H1 (cell line): ENCODE measurements around the gene PRICKLE2. TPM values are rescaled to one million over a fixed set of nuclear protein-coding genes. Genes with fewer than 3 reads are reported as not detected.

Source experiments
- CTCF ChIA-PET: fragments of 300-600 bp; sonication (Branson Sonifier 250); formaldehyde crosslinking; loops from one replicate; lab custom pipeline; 2021; ENCODE audit not compliant: partially characterized antibody; lab: Charles Lee
- POLR2A ChIA-PET: fragments of 300-600 bp; sonication (Branson Sonifier 250); formaldehyde crosslinking; loops from one replicate; lab custom pipeline; 2021; ENCODE audit warnings: inconsistent platforms; ENCODE audit not compliant: partially characterized antibody; lab: Charles Lee
- DNase-seq, 2 experiments: peaks; one replicate each; pipeline versions ENCODE4 v3.0.0 to v3.0.0-alpha.2; 2010 to 2022; ENCODE audit warnings: low spot score in 2 of 2, low read depth in 1 of 2, mixed read lengths in 1 of 2
- FAIRE-seq: peaks from 2 replicates; lab custom pipeline; 2011; peaks lifted over from hg19 to GRCh38; lab: Jason Lieb, UNC
- H2AFZ ChIP-seq: 2 replicates; pipeline ENCODE4 v1.8.1; 2012; ENCODE audit warnings: low read length, inconsistent platforms
- H2AK5ac ChIP-seq: 2 replicates; pipeline ENCODE4 v1.6.1; 2013; ENCODE audit warnings: low read depth, low read length
- H2BK120ac ChIP-seq: replicated peaks from 2 replicates; pipeline ENCODE3; 2013; ENCODE audit warnings: low read depth, low read length, inconsistent platforms
- H2BK12ac ChIP-seq: 2 replicates; pipeline ENCODE4 v1.6.1; 2013; ENCODE audit warnings: low read depth, low read length
- H2BK15ac ChIP-seq: 2 replicates; pipeline ENCODE4 v1.6.1; 2013; ENCODE audit warnings: low read length
- H2BK20ac ChIP-seq: 2 replicates; pipeline ENCODE4 v1.6.1; 2013; ENCODE audit warnings: low read length
- H2BK5ac ChIP-seq: 2 replicates; pipeline ENCODE4 v1.6.1; 2013; ENCODE audit warnings: low read depth, low read length
- H3K14ac ChIP-seq: 2 replicates; pipeline ENCODE4 v1.6.1; 2013; ENCODE audit warnings: inconsistent platforms; ENCODE audit not compliant: insufficient read length
- H3K18ac ChIP-seq: 2 replicates; pipeline ENCODE4 v1.6.1; 2013; ENCODE audit warnings: low read length; ENCODE audit errors: extremely low read depth
- H3K23ac ChIP-seq: 2 replicates; pipeline ENCODE4 v1.6.1; 2013; ENCODE audit warnings: inconsistent platforms; ENCODE audit not compliant: insufficient read length
- H3K23me2 ChIP-seq: 2 replicates; pipeline ENCODE4 v1.6.1; 2013; ENCODE audit warnings: low read depth, low read length
- H3K27ac ChIP-seq: 2 replicates; pipeline ENCODE4 v1.6.1; 2011; ENCODE audit warnings: low read depth, low read length, inconsistent platforms
- H3K27me3 ChIP-seq, 4 experiments: replicated peaks in 1 of 4; 1 replicate in 1 of 4; 2 replicates in 3 of 4; pipeline versions ENCODE4 v1.6.1 to v1.8.1; 2011 to 2013; ENCODE audit warnings: low read length in 3 of 4, mild to moderate bottlenecking in 3 of 4, inconsistent platforms in 2 of 4, mixed read lengths in 2 of 4, moderate library complexity in 1 of 4; ENCODE audit not compliant: control insufficient read depth in 3 of 4, insufficient read depth in 3 of 4; ENCODE audit errors: extremely low read depth in 1 of 4
- H3K36me3 ChIP-seq, 4 experiments: 2 replicates each; pipeline versions ENCODE4 v1.6.1 to v1.8.1; 2011 to 2013; ENCODE audit warnings: mild to moderate bottlenecking in 4 of 4, low read length in 3 of 4, moderate library complexity in 2 of 4, control low read depth in 1 of 4, inconsistent platforms in 1 of 4; ENCODE audit not compliant: insufficient read depth in 4 of 4, control insufficient read depth in 2 of 4
- H3K4ac ChIP-seq: replicated peaks from 2 replicates; pipeline ENCODE3; 2013; ENCODE audit warnings: low read length, low read depth, mixed read lengths, inconsistent platforms; ENCODE audit not compliant: insufficient read length
- H3K4me1 ChIP-seq, 4 experiments: replicated peaks in 1 of 4; 1 replicate in 1 of 4; 2 replicates in 3 of 4; pipeline versions ENCODE4 v1.6.1 to v1.8.1; 2011 to 2013; ENCODE audit warnings: low read length in 3 of 4, inconsistent platforms in 2 of 4, mixed read lengths in 1 of 4; ENCODE audit not compliant: insufficient read depth in 4 of 4, control insufficient read depth in 3 of 4
- H3K4me2 ChIP-seq, 2 experiments: 2 replicates each; pipeline versions ENCODE4 v1.6.1 to v1.8.1; 2011 to 2013; ENCODE audit warnings: low read depth in 2 of 2, low read length in 2 of 2, control low read depth in 1 of 2, inconsistent platforms in 1 of 2, mild to moderate bottlenecking in 1 of 2; ENCODE audit not compliant: insufficient read depth in 1 of 2
- H3K4me3 ChIP-seq, 4 experiments: fragments of 200-600, 300-600 bp in 1 of 4; sonication (generic), shearing (Covaris generic), sonication (Bioruptor Twin) in 1 of 4; 2 replicates each; pipeline versions ENCODE4 v1.5.1 to v1.8.1; 2011 to 2016; ENCODE audit warnings: low read length in 4 of 4, low read depth in 3 of 4, control low read depth in 2 of 4, inconsistent platforms in 2 of 4, mild to moderate bottlenecking in 2 of 4, mixed read lengths in 1 of 4, moderate library complexity in 1 of 4; ENCODE audit not compliant: insufficient read depth in 2 of 4; ENCODE audit errors: extremely low read depth in 1 of 4
- H3K56ac ChIP-seq: replicated peaks from 2 replicates; pipeline ENCODE3; 2013; ENCODE audit warnings: low read depth, mild to moderate bottlenecking, mixed read lengths, low read length, inconsistent platforms; ENCODE audit not compliant: insufficient read length
- H3K79me1 ChIP-seq: 2 replicates; pipeline ENCODE4 v1.6.1; 2013; ENCODE audit warnings: low read depth, low read length, control low read depth
- H3K79me2 ChIP-seq, 2 experiments: 2 replicates each; pipeline versions ENCODE4 v1.6.1 to v1.8.1; 2012 to 2013; ENCODE audit warnings: low read length in 2 of 2, mild to moderate bottlenecking in 2 of 2, inconsistent platforms in 1 of 2; ENCODE audit not compliant: insufficient read depth in 2 of 2, control insufficient read depth in 1 of 2
- H3K9ac ChIP-seq, 4 experiments: replicated peaks in 1 of 4; 1 replicate in 1 of 4; 2 replicates in 3 of 4; pipeline versions ENCODE4 v1.6.1 to v1.8.1; 2011 to 2013; ENCODE audit warnings: low read depth in 3 of 4, low read length in 3 of 4, control low read depth in 2 of 4, mild to moderate bottlenecking in 2 of 4, moderate library complexity in 2 of 4, inconsistent platforms in 1 of 4; ENCODE audit errors: extremely low read depth in 1 of 4
- H3K9me3 ChIP-seq, 2 experiments: 2 replicates each; pipeline versions ENCODE4 v1.6.1 to v1.8.1; 2012 to 2013; ENCODE audit warnings: mild to moderate bottlenecking in 2 of 2, moderate library complexity in 2 of 2, control low read depth in 1 of 2, inconsistent platforms in 1 of 2, low read depth in 1 of 2, low read length in 1 of 2, mixed read lengths in 1 of 2; ENCODE audit not compliant: insufficient read depth in 2 of 2
- H4K20me1 ChIP-seq, 2 experiments: replicated peaks in 1 of 2; 2 replicates each; pipeline versions ENCODE3 to v1.8.1; 2011 to 2013; ENCODE audit warnings: inconsistent platforms in 2 of 2, low read length in 2 of 2, mild to moderate bottlenecking in 1 of 2; ENCODE audit not compliant: insufficient read depth in 2 of 2, control insufficient read depth in 1 of 2
- H4K5ac ChIP-seq: 2 replicates; pipeline ENCODE4 v1.6.1; 2013; ENCODE audit warnings: low read length, low read depth, mixed read lengths, inconsistent platforms; ENCODE audit not compliant: insufficient read length
- H4K8ac ChIP-seq: 2 replicates; pipeline ENCODE4 v1.8.0; 2013; ENCODE audit warnings: mild to moderate bottlenecking, moderate library complexity, low read length, inconsistent platforms; ENCODE audit not compliant: insufficient read depth; ENCODE audit errors: extremely low read depth
- H4K91ac ChIP-seq: replicated peaks from 2 replicates; pipeline ENCODE3; 2013; ENCODE audit warnings: low read length, mixed read lengths, inconsistent platforms; ENCODE audit not compliant: insufficient read length
- FOSL1 ChIP-seq: IDR thresholded peaks from 2 replicates; pipeline ENCODE4 v1.6.1; 2011; ENCODE audit warnings: mild to moderate bottlenecking, low read depth, low read length, moderate library complexity; ENCODE audit not compliant: insufficient read depth
- RFX5 ChIP-seq: IDR thresholded peaks from 2 replicates; pipeline ENCODE4 v1.6.1; 2011; ENCODE audit warnings: low read depth, low read length, improper control_type of control experiment, borderline replicate concordance
- WGBS, 2 experiments: shearing (Covaris generic) in 1 of 2; methylation state at CpG; one replicate each; pipeline versions ENCODE4 v1.1.6 to v1.1.7; 2013 to 2015; ENCODE audit warnings: low lambda C conversion rate in 2 of 2, mixed read lengths in 2 of 2, inconsistent platforms in 1 of 2, low coverage in 1 of 2, missing lambda C conversion rate in 1 of 2; ENCODE audit not compliant: insufficient replicate concordance in 2 of 2, insufficient coverage in 1 of 2, insufficient read length in 1 of 2; ENCODE audit errors: extremely low coverage in 1 of 2, missing lambda C conversion rate in 1 of 2; 5-methylcytosine and 5-hydroxymethylcytosine counted together
- polyA plus RNA-seq, 7 experiments: library from polyadenylated mRNA; depleted of rRNA in 3 of 7; stranded (reverse) in 5 of 7; unstranded in 2 of 7; fragments of >200 nt in 5 of 7; fragments of 200-250 nt in 2 of 7; gene quantifications; 1 replicate in 5 of 7; 2 replicates in 1 of 7; 4 replicates in 1 of 7; pipeline versions ENCODE4 v1.2.1 to v1.2.3, GENCODE V29; 2011 to 2013; ENCODE audit warnings: missing spikeins in 2 of 7, mixed read lengths in 2 of 7
- total RNA-seq: library from RNA; stranded (reverse); fragmentation: NEBNext Ultra II Directional; extraction: Animal tissue kit (Norgen Biotek cat#: 25700); gene quantifications from 2 replicates; pipeline ENCODE4 v1.2.1, GENCODE V29; 2021

The PRICKLE2 gene
- total and polyA plus RNA-seq, 2 of the 8 experiments (the other 6 are each of a cell fraction or from before 2014, with no cell fraction given): 2.9 to 8.0 TPM

DNA sequence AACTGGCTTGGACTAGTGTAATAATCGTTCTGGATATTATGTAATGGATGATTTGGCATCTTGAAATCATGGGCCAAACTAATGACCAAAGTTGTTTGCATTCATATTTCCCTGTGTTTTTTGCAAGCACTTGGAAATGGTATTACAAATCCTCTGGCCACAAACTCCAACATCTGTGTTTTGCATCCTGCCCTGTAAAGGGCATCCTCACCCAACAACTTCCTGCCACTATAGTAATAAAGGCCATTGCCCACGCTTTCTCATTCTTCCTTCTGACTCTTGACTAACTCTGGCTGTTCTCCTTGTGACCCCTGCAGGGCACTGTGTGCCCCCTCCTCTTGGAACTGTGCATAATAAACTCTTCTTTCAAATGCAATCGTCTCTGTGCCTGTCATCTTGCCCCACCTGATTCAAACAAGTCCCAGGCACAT lies 176.6 kb downstream of the PRICKLE2 start:
- no peak for DNase-seq
- H3K27ac ChIP-seq: no peak overlapping the region
- 53% methylated on average over 3 of the region's 3 CpGs; no CpG with 5 or more reads in 1 of the 2 experiments for WGBS, 2 experiments

More for the DNA sequence above, 176.6 kb downstream of the PRICKLE2 start:
- no peak overlapping the region for H3K4me3 ChIP-seq
- no peak for FAIRE-seq
- H2BK5ac ChIP-seq: no peak overlapping the region; the same call in 1 of the 2 replicates
- H3K9me3 ChIP-seq: no peaks in the 10 kb centered on the region
- H2BK120ac ChIP-seq: no peak overlapping the region
- no peaks in the 10 kb centered on the region for H3K23me2 ChIP-seq
- H2BK12ac ChIP-seq: no peak overlapping the region
- H2BK20ac ChIP-seq: no peak overlapping the region
- no peaks in the 10 kb centered on the region for H3K36me3 ChIP-seq
- ChIA-PET CTCF (interaction anchor here (1.2 to 1.8 kb wide), 4 partner anchors 13 to 435 kb away, joined by 3 to 4 read pairs (median 4); no protein-coding TSS in a partner anchor), POLR2A (no interaction called here)
- H3K27me3 ChIP-seq: no peaks in the 10 kb centered on the region
- TF ChIP-seq RFX5 (no peak), FOSL1 (no peak)
- H2AK5ac ChIP-seq: no peak overlapping the region
- no peak overlapping the region for H4K8ac ChIP-seq
- H2BK15ac ChIP-seq: no peak overlapping the region
- no peak overlapping the region for H3K14ac ChIP-seq
- peaks cover 3 to 23% (median 17%) of the 10 kb centered on the region in 4 experiments; a peak in 6 of 7 replicates for H3K4me1 ChIP-seq
- H3K9ac ChIP-seq: no peak overlapping the region
- H4K91ac ChIP-seq: no peak overlapping the region
- H3K4me2 ChIP-seq: peak overlapping the region in 1 of 2 experiments; percentile 4; a peak in 3 of 4 replicates
- H3K18ac ChIP-seq: no peak overlapping the region
- H3K23ac ChIP-seq: no peak overlapping the region
- no peaks in the 10 kb centered on the region for H3K79me2 ChIP-seq
- H3K79me1 ChIP-seq: no peaks in the 10 kb centered on the region
- no peak overlapping the region for H4K5ac ChIP-seq
- H3K56ac ChIP-seq: no peak overlapping the region
- no peak overlapping the region for H2AFZ ChIP-seq
- H3K4ac ChIP-seq: no peak overlapping the region
- no peaks in the 10 kb centered on the region for H4K20me1 ChIP-seq
